GM18517 (cell line): ENCODE measurements around the gene UGP2.

ENCODE experiments used
- ATAC-seq: cut with Tn5 transposase; IDR thresholded peaks from one replicate; pipeline ENCODE4 v1.9.1; 2021; ENCODE audit warnings: mild to moderate bottlenecking, moderate library complexity; ENCODE audit not compliant: unreplicated experiment

The UGP2 gene

GRCh38 chr2:63863707-63864106 lies 22.0 kb downstream of the UGP2 start:
- no peak for ATAC-seq

GRCh38 chr2:63865159-63865799 lies 23.6 kb downstream of the UGP2 start:
- ATAC-seq: no peak

- ATAC-seq: peak; percentile 57
These were observed 24.5 kb downstream of the UGP2 start for GRCh38 chr2:63866009-63866709.

- no peak for ATAC-seq
These were observed 29.0 kb downstream of the UGP2 start for GRCh38 chr2:63870679-63871078.

GRCh38 chr2:63871864-63872263 lies 30.2 kb downstream of the UGP2 start:
- no peak for ATAC-seq

GRCh38 chr2:63872571-63873328 lies 31.1 kb downstream of the UGP2 start:
- ATAC-seq: no peak

- ATAC-seq: no peak
These were observed 32.8 kb downstream of the UGP2 start for GRCh38 chr2:63874204-63875130.

GRCh38 chr2:63875131-63875527 lies 33.4 kb downstream of the UGP2 start:
- no peak for ATAC-seq

GRCh38 chr2:63875559-63876245 lies 34.0 kb downstream of the UGP2 start:
- ATAC-seq: no peak

- ATAC-seq: no peak
These were observed 34.6 kb downstream of the UGP2 start for GRCh38 chr2:63876311-63876710.

GRCh38 chr2:63878486-63878885 lies 36.8 kb downstream of the UGP2 start:
- ATAC-seq: no peak

GRCh38 chr2:63879876-63880433 lies 38.3 kb downstream of the UGP2 start:
- ATAC-seq: no peak

- ATAC-seq: no peak
These were observed 38.9 kb downstream of the UGP2 start for GRCh38 chr2:63880625-63881024.

GRCh38 chr2:63881205-63881604 lies 39.5 kb downstream of the UGP2 start:
- no peak for ATAC-seq

GRCh38 chr2:63882395-63883105 lies 40.9 kb downstream of the UGP2 start:
- ATAC-seq: no peak

- no peak for ATAC-seq
These were observed 44.7 kb downstream of the UGP2 start for GRCh38 chr2:63886445-63886844.

- no peak for ATAC-seq
These were observed 46.4 kb downstream of the UGP2 start for GRCh38 chr2:63888053-63888452.

GRCh38 chr2:63888490-63889402 lies 47.0 kb downstream of the UGP2 start:
- peak; percentile 79 for ATAC-seq
